ENCODE measurements around the gene CCDC159. TPM values are rescaled to one million over a fixed set of nuclear protein-coding genes. Genes with fewer than 3 reads are reported as not detected.

The CCDC159 gene
- total and polyA plus RNA-seq, 3 experiments from 2014 or later, result 14.2 to 30.1 (median 14.6) TPM

- Mint-ChIP-seq H3K27ac (no peak overlapping the region), H3K36me3 (peaks cover 0 to 31% (median 3%) of the 10 kb centered on the region in 3 donors), H3K27me3 (no peaks in the 10 kb centered on the region), H3K4me3 (no peak overlapping the region), H3K9me3 (no peaks in the 10 kb centered on the region), H3K4me1 (no peaks in the 10 kb centered on the region)
- no peak overlapping the region for H3K27ac ChIP-seq (ENCODE audit: low read depth, low read length)
- DNase-seq, result no peak
- H3K4me3 ChIP-seq (ENCODE audit: low read length), result no peak overlapping the region
- no peaks in the 10 kb centered on the region for H3K9me3 ChIP-seq (ENCODE audit: low read length)
- ChIA-PET POLR2A (no interaction called here), CTCF (no interaction called here)
- H3K4me1 ChIP-seq (ENCODE audit: insufficient read depth, low read length), result no peaks in the 10 kb centered on the region
- no peaks in the 10 kb centered on the region for H3K27me3 ChIP-seq (ENCODE audit: insufficient read depth, low read length, poor library complexity, severe bottlenecking)
- H3K36me3 ChIP-seq (ENCODE audit: insufficient read depth, low read length), result no peaks in the 10 kb centered on the region
Observed at GRCh38 chr19:11364296-11364904, 18.1 kb downstream of the CCDC159 start.

- no peak overlapping the region for H3K27ac Mint-ChIP-seq
- no peaks in the 10 kb centered on the region for H3K9me3 Mint-ChIP-seq
- H3K36me3 Mint-ChIP-seq, result peaks cover 0 to 34% (median 3%) of the 10 kb centered on the region in 3 donors
- no peaks in the 10 kb centered on the region for H3K4me1 Mint-ChIP-seq
- H3K4me3 Mint-ChIP-seq, result no peak overlapping the region
- Histone ChIP-seq H3K4me3 (ENCODE audit: low read length) (no peak overlapping the region), H3K27me3 (ENCODE audit: insufficient read depth, low read length, poor library complexity, severe bottlenecking) (no peaks in the 10 kb centered on the region), H3K36me3 (ENCODE audit: insufficient read depth, low read length) (no peaks in the 10 kb centered on the region), H3K4me1 (ENCODE audit: insufficient read depth, low read length) (no peaks in the 10 kb centered on the region), H3K27ac (ENCODE audit: low read depth, low read length) (no peak overlapping the region), H3K9me3 (ENCODE audit: low read length) (no peaks in the 10 kb centered on the region)
- no peak for DNase-seq
- no peaks in the 10 kb centered on the region for H3K27me3 Mint-ChIP-seq
- ChIA-PET POLR2A (no interaction called here), CTCF (no interaction called here)
Observed at GRCh38 chr19:11364935-11365334, 18.6 kb downstream of the CCDC159 start.

- Mint-ChIP-seq H3K27me3 (no peaks in the 10 kb centered on the region), H3K4me1 (no peaks in the 10 kb centered on the region), H3K36me3 (peaks cover under 1 to 36% (median 4%) of the 10 kb centered on the region in 3 donors), H3K27ac (peak overlapping the region in 1 of 8 donors; percentile 91), H3K4me3 (no peak overlapping the region), H3K9me3 (no peaks in the 10 kb centered on the region)
- Histone ChIP-seq H3K9me3 (ENCODE audit: low read length) (no peaks in the 10 kb centered on the region), H3K4me3 (ENCODE audit: low read length) (no peak overlapping the region), H3K36me3 (ENCODE audit: insufficient read depth, low read length) (no peaks in the 10 kb centered on the region), H3K4me1 (ENCODE audit: insufficient read depth, low read length) (no peaks in the 10 kb centered on the region), H3K27me3 (ENCODE audit: insufficient read depth, low read length, poor library complexity, severe bottlenecking) (no peaks in the 10 kb centered on the region), H3K27ac (ENCODE audit: low read depth, low read length) (no peak overlapping the region)
- CTCF ChIA-PET, result no interaction called here
- no peak for DNase-seq
- POLR2A ChIA-PET, result no interaction called here
Observed at GRCh38 chr19:11365557-11366117, 19.3 kb downstream of the CCDC159 start.

- DNase-seq, result no peak
- H3K36me3 ChIP-seq (ENCODE audit: insufficient read depth, low read length), result no peaks in the 10 kb centered on the region
- peaks cover 4 to 43% (median 6%) of the 10 kb centered on the region in 3 donors for H3K36me3 Mint-ChIP-seq
- no peak overlapping the region for H3K4me3 Mint-ChIP-seq
- no peak overlapping the region for H3K27ac ChIP-seq (ENCODE audit: low read depth, low read length)
- ChIA-PET POLR2A (no interaction called here), CTCF (interaction anchor here (1.4 kb wide), 1 partner anchor 13 kb away, joined by 4 read pairs; no protein-coding TSS in a partner anchor)
- H3K27me3 Mint-ChIP-seq, result no peaks in the 10 kb centered on the region
- peaks cover 0 to 2% (median 0%) of the 10 kb centered on the region in 3 donors for H3K4me1 Mint-ChIP-seq
- H3K9me3 Mint-ChIP-seq, result no peaks in the 10 kb centered on the region
- H3K9me3 ChIP-seq (ENCODE audit: low read length), result no peaks in the 10 kb centered on the region
- no peaks in the 10 kb centered on the region for H3K4me1 ChIP-seq (ENCODE audit: insufficient read depth, low read length)
- no peak overlapping the region for H3K4me3 ChIP-seq (ENCODE audit: low read length)
- H3K27me3 ChIP-seq (ENCODE audit: insufficient read depth, low read length, poor library complexity, severe bottlenecking), result no peaks in the 10 kb centered on the region
- H3K27ac Mint-ChIP-seq, result no peak overlapping the region
Observed at GRCh38 chr19:11367528-11367927, 21.2 kb downstream of the CCDC159 start.

- H3K27me3 ChIP-seq (ENCODE audit: insufficient read depth, low read length, poor library complexity, severe bottlenecking), result no peaks in the 10 kb centered on the region
- no peak for DNase-seq
- Mint-ChIP-seq H3K4me3 (no peak overlapping the region), H3K9me3 (no peaks in the 10 kb centered on the region), H3K27ac (peak overlapping the region in 2 of 8 donors; percentile 20 to 43), H3K4me1 (peaks cover 0 to 4% (median 2%) of the 10 kb centered on the region in 3 donors), H3K27me3 (no peaks in the 10 kb centered on the region), H3K36me3 (peaks cover 4 to 34% (median 7%) of the 10 kb centered on the region in 3 donors)
- H3K36me3 ChIP-seq (ENCODE audit: insufficient read depth, low read length), result no peaks in the 10 kb centered on the region
- ChIA-PET POLR2A (no interaction called here), CTCF (no interaction called here)
- peaks cover 16% of the 10 kb centered on the region for H3K4me1 ChIP-seq (ENCODE audit: insufficient read depth, low read length)
- H3K27ac ChIP-seq (ENCODE audit: low read depth, low read length), result no peak overlapping the region
- no peaks in the 10 kb centered on the region for H3K9me3 ChIP-seq (ENCODE audit: low read length)
- no peak overlapping the region for H3K4me3 ChIP-seq (ENCODE audit: low read length)
Observed at GRCh38 chr19:11370744-11371143, 24.4 kb downstream of the CCDC159 start.

GRCh38 chr19:11373166-11373884 is 27.0 kb downstream of the CCDC159 start:
- Mint-ChIP-seq H3K36me3 (peaks cover 8 to 27% (median 11%) of the 10 kb centered on the region in 3 donors), H3K4me1 (peaks cover 10 to 21% (median 11%) of the 10 kb centered on the region in 3 donors), H3K9me3 (no peaks in the 10 kb centered on the region), H3K27ac (peak overlapping the region in 2 of 8 donors; percentile 2 to 70), H3K4me3 (peak overlapping the region; percentile 4 to 50 (median 32)), H3K27me3 (no peaks in the 10 kb centered on the region)
- POLR2A ChIA-PET, result interaction anchor here (1.1 to 2.1 kb wide), 3 partner anchors 10 to 186 kb away, joined by 3 to 24 read pairs (median 5); partner anchors contain the start of genes CCDC159, ELOF1 and TMEM205
- CTCF ChIA-PET, result interaction anchor here (0.8 to 3.6 kb wide), 3 partner anchors 10 to 109 kb away, joined by 3 to 22 read pairs (median 11); partner anchors contain the start of genes EPOR, ODAD3 and PRKCSH
- H3K9me3 ChIP-seq (ENCODE audit: low read length), result no peaks in the 10 kb centered on the region
- H3K27me3 ChIP-seq (ENCODE audit: insufficient read depth, low read length, poor library complexity, severe bottlenecking), result no peaks in the 10 kb centered on the region
- H3K4me1 ChIP-seq (ENCODE audit: insufficient read depth, low read length), result peaks cover 33% of the 10 kb centered on the region
- H3K4me3 ChIP-seq (ENCODE audit: low read length), result no peak overlapping the region
- H3K36me3 ChIP-seq (ENCODE audit: insufficient read depth, low read length), result no peaks in the 10 kb centered on the region
- no peak for DNase-seq
- no peak overlapping the region for H3K27ac ChIP-seq (ENCODE audit: low read depth, low read length)

GRCh38 chr19:11373885-11374432 is 27.6 kb downstream of the CCDC159 start:
- Histone ChIP-seq H3K4me3 (ENCODE audit: low read length) (peak overlapping the region; percentile 57), H3K36me3 (ENCODE audit: insufficient read depth, low read length) (no peaks in the 10 kb centered on the region), H3K4me1 (ENCODE audit: insufficient read depth, low read length) (peaks cover 33% of the 10 kb centered on the region), H3K27me3 (ENCODE audit: insufficient read depth, low read length, poor library complexity, severe bottlenecking) (no peaks in the 10 kb centered on the region), H3K27ac (ENCODE audit: low read depth, low read length) (peak overlapping the region; percentile 88), H3K9me3 (ENCODE audit: low read length) (no peaks in the 10 kb centered on the region)
- Mint-ChIP-seq H3K36me3 (peaks cover 8 to 24% (median 11%) of the 10 kb centered on the region in 3 donors), H3K27me3 (no peaks in the 10 kb centered on the region), H3K9me3 (no peaks in the 10 kb centered on the region), H3K4me1 (peaks cover 13 to 21% (median 15%) of the 10 kb centered on the region in 3 donors), H3K4me3 (no peak overlapping the region), H3K27ac (no peak overlapping the region)
- ChIA-PET CTCF (interaction anchor here (0.7 to 3.6 kb wide), 7 partner anchors 9 to 109 kb away, joined by 3 to 22 read pairs (median 5); partner anchors contain the start of genes CCDC159, EPOR, ODAD3 and PRKCSH), POLR2A (interaction anchor here (1.1 to 2.1 kb wide), 9 partner anchors 9 to 412 kb away, joined by 3 to 24 read pairs (median 3); partner anchors contain the start of genes CCDC159, ECSIT, ELOF1 and EPOR)
- no peak for DNase-seq
